ENCODE data around the gene ZNRF2.

Gene ZNRF2

DNA sequence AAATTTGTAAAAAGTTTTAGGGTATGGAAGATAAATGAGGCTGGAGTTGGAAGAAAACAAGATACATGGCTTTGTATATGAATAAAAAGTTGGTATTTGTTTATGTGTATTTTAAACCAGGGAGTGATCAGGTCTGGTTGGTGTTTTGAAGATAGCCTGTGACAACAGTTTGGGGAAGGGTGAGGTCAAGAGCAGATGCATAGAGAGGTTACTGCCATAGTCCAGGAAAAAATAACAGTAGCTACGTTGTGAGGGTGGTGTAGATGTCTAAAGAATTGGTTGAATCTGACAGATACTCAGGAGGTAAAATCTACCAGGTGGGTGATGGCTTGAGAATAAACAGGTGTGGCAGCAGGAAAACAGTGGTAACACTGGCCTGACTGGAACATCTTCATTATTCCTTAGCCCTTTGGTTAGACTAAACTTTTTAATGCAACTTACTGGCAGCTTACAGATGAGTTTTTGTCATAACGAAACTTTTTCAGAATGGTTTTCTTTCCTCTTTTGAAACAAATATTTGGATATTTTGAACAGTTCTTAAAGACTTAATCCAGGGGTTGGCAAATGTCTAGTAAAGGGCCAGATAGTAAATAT, 25.5 kb downstream of the ZNRF2 start:
- H3K4me3 ChIP-seq (ENCODE audit: low read depth, low read length) = no peak overlapping the region
- TF ChIP-seq, protein P1, sequence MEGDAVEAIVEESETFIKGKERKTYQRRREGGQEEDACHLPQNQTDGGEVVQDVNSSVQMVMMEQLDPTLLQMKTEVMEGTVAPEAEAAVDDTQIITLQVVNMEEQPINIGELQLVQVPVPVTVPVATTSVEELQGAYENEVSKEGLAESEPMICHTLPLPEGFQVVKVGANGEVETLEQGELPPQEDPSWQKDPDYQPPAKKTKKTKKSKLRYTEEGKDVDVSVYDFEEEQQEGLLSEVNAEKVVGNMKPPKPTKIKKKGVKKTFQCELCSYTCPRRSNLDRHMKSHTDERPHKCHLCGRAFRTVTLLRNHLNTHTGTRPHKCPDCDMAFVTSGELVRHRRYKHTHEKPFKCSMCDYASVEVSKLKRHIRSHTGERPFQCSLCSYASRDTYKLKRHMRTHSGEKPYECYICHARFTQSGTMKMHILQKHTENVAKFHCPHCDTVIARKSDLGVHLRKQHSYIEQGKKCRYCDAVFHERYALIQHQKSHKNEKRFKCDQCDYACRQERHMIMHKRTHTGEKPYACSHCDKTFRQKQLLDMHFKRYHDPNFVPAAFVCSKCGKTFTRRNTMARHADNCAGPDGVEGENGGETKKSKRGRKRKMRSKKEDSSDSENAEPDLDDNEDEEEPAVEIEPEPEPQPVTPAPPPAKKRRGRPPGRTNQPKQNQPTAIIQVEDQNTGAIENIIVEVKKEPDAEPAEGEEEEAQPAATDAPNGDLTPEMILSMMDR (IDR thresholded peaks at IDR 0.05; ENCODE audit: low read depth, low read length, missing control alignments) = no peak
- no peak for DNase-seq (ENCODE audit: low read depth)

DNA sequence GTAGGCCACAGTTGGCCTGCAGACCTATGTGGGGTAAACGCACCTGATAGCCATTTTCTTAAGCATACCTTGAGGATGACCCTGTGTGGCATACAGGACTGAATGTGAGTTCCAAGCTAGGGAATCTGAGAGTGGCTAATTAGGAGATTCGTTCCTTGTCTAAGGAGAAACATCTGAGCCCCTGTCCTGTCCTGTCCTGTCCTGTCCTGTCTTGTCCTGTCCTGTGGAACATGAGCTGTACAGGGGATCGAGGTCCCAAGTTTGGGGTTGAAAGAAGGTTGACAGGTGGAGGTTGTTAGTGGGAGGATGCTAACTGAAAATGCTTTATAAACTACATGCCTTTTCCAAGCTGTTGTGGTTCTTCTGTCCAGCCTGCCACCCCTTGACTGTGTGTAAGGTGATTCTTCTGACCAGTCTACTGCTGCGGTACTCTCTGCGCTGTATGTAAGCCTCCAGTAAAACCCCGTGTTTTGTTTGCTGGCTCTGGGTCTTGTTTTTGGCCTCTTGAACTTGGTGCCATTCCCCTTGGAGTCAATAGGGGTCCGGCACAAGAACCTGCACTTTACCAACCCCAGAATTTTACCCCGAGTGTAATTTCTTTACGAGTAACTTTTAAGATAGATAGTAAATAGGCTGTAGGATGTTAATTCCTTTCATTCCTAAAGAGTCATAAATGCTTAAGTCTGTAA, 26.4 kb downstream of the ZNRF2 start:
- H3K4me3 ChIP-seq (ENCODE audit: low read depth, low read length) = no peak overlapping the region
- TF ChIP-seq, protein P1 (IDR thresholded peaks at IDR 0.05; ENCODE audit: low read depth, low read length, missing control alignments) = no peak
- no peak for DNase-seq (ENCODE audit: low read depth)

DNA sequence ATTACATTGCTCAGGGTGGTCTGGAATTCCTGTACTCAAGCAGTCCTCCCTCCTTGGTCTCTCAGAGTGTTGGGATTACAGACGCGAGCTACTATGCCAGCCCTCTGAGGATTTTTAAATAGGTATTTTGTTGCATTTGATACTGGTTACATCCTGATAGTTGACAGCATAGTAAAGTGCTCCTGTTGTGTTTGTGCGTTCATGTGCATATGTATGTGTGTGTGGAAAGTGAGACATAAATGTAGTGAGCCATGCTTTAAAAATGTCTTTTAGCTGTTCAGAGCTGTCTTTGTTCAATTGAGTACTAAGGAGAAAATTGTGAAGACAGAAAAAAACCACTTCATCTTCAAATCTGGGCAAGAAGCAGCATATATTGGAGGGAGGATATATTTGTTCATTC, 27.8 kb downstream of the ZNRF2 start:
- H3K4me3 ChIP-seq (ENCODE audit: low read depth, low read length) = no peak overlapping the region
- no peak for DNase-seq (ENCODE audit: low read depth)
- TF ChIP-seq, protein P1 (IDR thresholded peaks at IDR 0.05; ENCODE audit: low read depth, low read length, missing control alignments) = no peak

- DNase-seq (ENCODE audit: low read depth) = no peak
- TF ChIP-seq, protein P1 (IDR thresholded peaks at IDR 0.05; ENCODE audit: low read depth, low read length, missing control alignments) = no peak
- no peak overlapping the region for H3K4me3 ChIP-seq (ENCODE audit: low read depth, low read length)
Measured at GRCh38 chr7:30313348-30313747, 29.0 kb downstream of the ZNRF2 start.

DNA sequence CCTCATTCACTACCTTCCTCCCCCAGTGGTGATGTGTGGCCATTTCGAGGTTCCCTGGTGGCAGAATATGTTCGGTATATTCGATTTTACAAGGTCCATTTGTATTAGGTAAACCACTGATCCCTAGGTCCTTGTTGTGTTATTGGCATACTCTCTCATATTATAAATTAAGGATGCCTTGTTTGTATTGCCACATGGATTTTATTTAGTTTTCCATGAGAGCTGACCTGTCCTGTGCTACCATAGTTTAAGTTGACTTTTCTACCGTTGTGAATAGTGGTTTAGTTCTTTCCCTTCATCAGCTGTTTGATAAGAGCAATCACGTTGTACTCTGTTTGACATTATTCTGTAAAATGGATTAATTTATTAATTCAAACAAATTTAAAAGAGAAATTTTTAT, 29.4 kb downstream of the ZNRF2 start:
- DNase-seq (ENCODE audit: low read depth) = no peak
- no peak overlapping the region for H3K4me3 ChIP-seq (ENCODE audit: low read depth, low read length)
- TF ChIP-seq, protein P1 (IDR thresholded peaks at IDR 0.05; ENCODE audit: low read depth, low read length, missing control alignments) = no peak

- TF ChIP-seq, protein P1 (IDR thresholded peaks at IDR 0.05; ENCODE audit: low read depth, low read length, missing control alignments) = no peak
- no peak for DNase-seq (ENCODE audit: low read depth)
- H3K4me3 ChIP-seq (ENCODE audit: low read depth, low read length) = no peak overlapping the region
Measured at GRCh38 chr7:30315589-30315988, 31.2 kb downstream of the ZNRF2 start.

DNA sequence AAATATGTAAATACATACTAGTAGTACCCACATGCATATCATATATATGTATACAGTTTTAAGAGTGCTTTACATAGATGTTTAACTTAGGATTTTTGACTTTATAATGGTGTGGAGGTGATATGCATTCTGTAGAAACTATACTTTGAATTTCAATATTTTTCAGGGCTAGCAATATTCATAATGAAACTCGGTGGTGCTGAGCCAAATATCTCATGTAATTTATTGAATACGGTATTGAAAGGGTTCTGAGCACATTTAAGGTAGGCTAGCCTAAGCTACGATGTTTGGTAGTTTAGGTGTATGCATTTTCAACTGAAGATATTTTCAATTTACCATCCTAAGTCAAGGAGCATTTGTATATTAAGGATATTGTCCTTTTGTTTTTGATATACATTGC, 36.0 kb downstream of the ZNRF2 start:
- no peak overlapping the region for H3K4me3 ChIP-seq (ENCODE audit: low read depth, low read length)
- no peak for DNase-seq (ENCODE audit: low read depth)
- TF ChIP-seq, protein P1 (IDR thresholded peaks at IDR 0.05; ENCODE audit: low read depth, low read length, missing control alignments) = no peak

Measured in GM12864 (cell line).